Vagina (tissue), 2 donors: ENCODE results near the gene TEAD4.

ENCODE experiments used
- CTCF ChIP-seq, 3 experiments: fragments of 450-650 bp in 2 of 3; fragments of 200-600 bp in 1 of 3; sonication (generic) in 1 of 3; IDR thresholded peaks; one replicate each; pipeline ENCODE4 v1.5.1; 2017 to 2019; ENCODE audit warnings: antibody characterized with exemption in 3 of 3, mild to moderate bottlenecking in 2 of 3, moderate library complexity in 2 of 3
- POLR2A ChIP-seq, 2 donors: fragments of 450-650 bp; IDR thresholded peaks; one replicate each; pipeline ENCODE4 v1.6.1; 2017; ENCODE audit warnings: antibody characterized with exemption in 2 of 2, mild to moderate bottlenecking in 2 of 2, moderate library complexity in 2 of 2
- POLR2AphosphoS5 ChIP-seq, 2 donors: sonication (generic); formaldehyde crosslinking; IDR thresholded peaks; one replicate each; pipeline ENCODE4 v1.9.0; 2017; ENCODE audit warnings: antibody characterized with exemption in 2 of 2, mild to moderate bottlenecking in 2 of 2, low read depth in 1 of 2; ENCODE audit not compliant: insufficient read depth in 1 of 2

- TF ChIP-seq CTCF (IDR thresholded peaks at IDR 0.05) (no peak), POLR2AphosphoS5 (IDR thresholded peaks at IDR 0.05; ENCODE audit: insufficient read depth in 1 of 2, low read depth in 1 of 2) (no peak), POLR2A (IDR thresholded peaks at IDR 0.05) (no peak)
Observed at GRCh38 chr12:3015356-3015755, 56.2 kb downstream of the TEAD4 start.
